Measurements from ENCODE around the gene NPIPB5. TPM values are rescaled to one million over a fixed set of nuclear protein-coding genes. Genes with fewer than 3 reads are reported as not detected.
"Not testable (repeated sequence)": the region's sequence is repeated elsewhere in the genome, so short reads cannot be mapped to it uniquely, and the experiment has no call there.

The NPIPB5 gene
- total RNA-seq = 488 and 684 TPM in 2 replicates

DNA sequence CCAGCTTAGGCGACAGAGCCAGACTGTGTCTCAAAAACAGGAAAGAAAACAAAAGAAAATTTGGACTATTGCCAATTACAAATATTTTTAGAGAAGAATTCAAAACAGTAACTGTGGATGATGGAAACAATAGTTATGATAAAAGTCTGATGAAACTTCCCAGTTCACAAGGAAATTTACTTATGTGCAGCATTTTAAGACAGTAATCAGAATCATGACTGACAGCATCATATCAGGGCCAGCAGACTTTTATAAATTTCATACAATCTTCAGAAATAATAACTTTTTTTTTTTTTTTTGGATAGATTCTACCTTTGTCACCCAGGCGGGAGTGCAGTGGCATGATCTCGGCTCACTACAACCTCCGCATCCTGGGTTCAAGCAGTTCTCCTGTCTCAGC is at the start of gene NPIPB5:
Gene NPIPB5, plus strand, starts transcription at position 301 of the 400 bp plus-strand sequence. CDS start 2,911 bp downstream, outside the sequence.
- H3K27me3 Mint-ChIP-seq; H3K4me3 Mint-ChIP-seq; H3K4me1 Mint-ChIP-seq; DNase-seq; intact Hi-C loops (cut with micrococcal nuclease); H3K9me3 Mint-ChIP-seq; H3K36me3 Mint-ChIP-seq (ENCODE audit: low read depth); POLR2A ChIA-PET; ATAC-seq (ENCODE audit: low read depth); H3K27ac Mint-ChIP-seq; CTCF ChIA-PET: not testable (repeated sequence)

GRCh38 chr16:22468846-22469245 is 41.8 kb upstream of the NPIPB5 start:
- intact Hi-C loops (cut with micrococcal nuclease); POLR2A ChIA-PET; ATAC-seq (ENCODE audit: low read depth); CTCF ChIA-PET; H3K4me3 Mint-ChIP-seq; H3K9me3 Mint-ChIP-seq; DNase-seq; H3K4me1 Mint-ChIP-seq; H3K27me3 Mint-ChIP-seq; H3K36me3 Mint-ChIP-seq (ENCODE audit: low read depth); H3K27ac Mint-ChIP-seq: not testable (repeated sequence)

DNA sequence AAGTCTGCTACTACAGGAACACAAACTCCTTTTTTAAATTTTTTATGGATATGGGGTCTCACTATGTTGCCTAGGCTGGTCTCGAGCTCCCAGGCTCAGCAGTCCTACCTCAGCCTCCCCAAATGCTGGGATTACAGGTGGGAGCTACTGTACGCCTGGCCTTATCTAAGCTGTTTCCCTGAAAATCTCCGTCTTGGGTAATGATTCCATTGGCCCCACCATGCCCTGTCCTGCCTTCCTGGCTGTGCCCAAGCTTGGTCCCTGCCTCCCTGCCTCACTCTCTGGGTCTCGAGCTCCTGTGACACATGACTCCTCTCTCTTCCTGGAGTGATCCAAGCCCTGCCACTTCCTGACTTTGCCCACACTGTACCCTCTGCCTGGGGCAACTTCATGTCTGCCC is 27.3 kb downstream of the NPIPB5 start:
- intact Hi-C loops (cut with micrococcal nuclease); H3K9me3 Mint-ChIP-seq; DNase-seq; H3K36me3 Mint-ChIP-seq (ENCODE audit: low read depth); H3K27ac Mint-ChIP-seq; H3K4me3 Mint-ChIP-seq; CTCF ChIA-PET; H3K27me3 Mint-ChIP-seq; ATAC-seq (ENCODE audit: low read depth); POLR2A ChIA-PET; H3K4me1 Mint-ChIP-seq: not testable (repeated sequence)

DNA sequence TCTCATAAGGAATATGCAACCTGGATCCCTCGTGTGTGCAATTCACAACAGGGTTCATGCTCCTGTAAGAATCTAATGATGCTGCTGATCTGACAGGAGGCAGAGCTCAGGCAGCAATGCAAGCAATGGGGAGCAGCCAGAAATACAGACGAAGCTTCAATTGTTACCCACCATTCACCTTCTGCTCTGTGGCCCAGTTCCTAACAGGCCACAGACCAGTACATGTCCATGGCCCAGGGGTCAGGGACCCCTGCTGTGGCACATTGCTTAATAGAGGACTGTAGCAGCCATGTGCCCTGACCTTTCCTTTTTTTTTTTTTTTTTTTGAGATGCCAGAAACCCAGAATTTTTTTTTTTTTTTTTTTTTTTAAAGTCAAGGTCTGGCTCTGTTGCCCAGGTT is 34.1 kb downstream of the NPIPB5 start:
- H3K4me3 Mint-ChIP-seq; H3K4me1 Mint-ChIP-seq; intact Hi-C loops (cut with micrococcal nuclease); H3K9me3 Mint-ChIP-seq; ATAC-seq (ENCODE audit: low read depth); H3K36me3 Mint-ChIP-seq (ENCODE audit: low read depth); CTCF ChIA-PET; DNase-seq; H3K27ac Mint-ChIP-seq; H3K27me3 Mint-ChIP-seq; POLR2A ChIA-PET: not testable (repeated sequence)

DNA sequence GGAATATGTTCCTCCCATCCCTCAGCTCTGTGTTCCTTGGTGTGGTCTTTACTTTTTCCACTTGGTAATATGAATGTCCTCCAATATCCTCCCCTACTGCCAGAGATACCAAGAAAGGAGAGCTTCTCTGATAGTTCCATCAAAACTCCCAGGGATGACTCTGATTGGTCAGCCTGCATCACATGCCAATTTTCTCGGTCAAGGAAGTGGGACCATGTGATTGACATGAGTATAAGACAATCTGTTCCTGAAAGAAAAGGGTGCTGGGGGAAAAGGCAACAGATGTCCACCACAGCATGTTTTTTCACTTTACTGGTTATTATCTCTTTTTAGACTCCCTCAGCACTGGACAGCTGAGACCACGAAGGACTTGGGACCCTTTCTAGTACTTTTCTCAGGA is 35.9 kb downstream of the NPIPB5 start:
- H3K4me1 Mint-ChIP-seq; H3K27me3 Mint-ChIP-seq; H3K9me3 Mint-ChIP-seq; CTCF ChIA-PET; ATAC-seq (ENCODE audit: low read depth); H3K27ac Mint-ChIP-seq; POLR2A ChIA-PET; intact Hi-C loops (cut with micrococcal nuclease); H3K4me3 Mint-ChIP-seq; H3K36me3 Mint-ChIP-seq (ENCODE audit: low read depth); DNase-seq: not testable (repeated sequence)

DNA sequence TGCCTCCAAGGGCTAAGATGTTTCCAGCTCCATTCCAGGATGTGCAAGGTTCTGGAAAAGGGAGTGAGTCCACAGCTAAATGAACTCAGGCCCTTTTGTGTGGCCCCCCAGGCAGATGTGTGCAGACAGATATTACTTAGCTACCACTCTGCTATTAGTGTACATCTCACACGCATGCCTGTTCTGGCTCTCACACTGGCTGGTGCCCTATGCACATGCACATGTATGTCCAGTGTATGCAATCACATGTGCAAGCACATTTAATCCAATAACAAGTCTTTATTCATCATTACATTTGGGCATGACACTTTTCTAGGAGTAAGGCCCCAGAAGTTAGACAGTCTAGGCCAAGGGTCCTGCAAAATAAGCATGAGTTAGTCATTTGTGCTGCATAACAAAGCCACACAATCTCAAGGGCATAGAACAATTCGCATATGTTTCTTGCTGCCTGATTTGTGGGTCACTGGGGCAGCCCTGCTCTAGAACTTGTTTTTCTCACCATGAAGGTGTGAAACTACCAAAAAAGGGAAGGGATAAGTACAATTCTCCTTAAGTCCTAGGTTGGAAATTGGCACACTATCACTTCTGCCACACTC is 36.6 kb downstream of the NPIPB5 start:
- CTCF ChIA-PET; H3K9me3 Mint-ChIP-seq; H3K4me3 Mint-ChIP-seq; intact Hi-C loops (cut with micrococcal nuclease); POLR2A ChIA-PET; DNase-seq; H3K36me3 Mint-ChIP-seq (ENCODE audit: low read depth); H3K27me3 Mint-ChIP-seq; H3K27ac Mint-ChIP-seq; ATAC-seq (ENCODE audit: low read depth); H3K4me1 Mint-ChIP-seq: not testable (repeated sequence)

DNA sequence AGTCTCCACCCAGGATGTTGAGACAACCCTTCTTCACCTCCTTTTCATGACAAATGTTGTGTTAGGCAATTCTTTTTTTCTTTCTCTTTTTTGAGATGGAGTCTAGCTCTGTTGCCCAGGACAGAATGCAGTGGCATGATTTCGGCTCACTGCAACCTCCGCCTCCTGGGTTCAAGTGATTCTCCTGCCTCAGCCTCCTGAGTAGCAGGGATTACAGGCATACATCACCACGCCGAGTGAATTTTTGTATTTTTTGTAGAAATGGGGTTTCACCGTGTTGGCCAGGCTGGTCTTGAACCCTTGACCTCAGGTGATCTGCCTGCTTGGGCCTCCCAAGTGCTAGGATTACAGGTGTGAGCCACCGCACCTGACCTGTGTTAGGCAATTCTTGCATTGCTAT is 39.2 kb downstream of the NPIPB5 start:
- not testable (repeated sequence) for H3K36me3 Mint-ChIP-seq (ENCODE audit: low read depth)

DNA sequence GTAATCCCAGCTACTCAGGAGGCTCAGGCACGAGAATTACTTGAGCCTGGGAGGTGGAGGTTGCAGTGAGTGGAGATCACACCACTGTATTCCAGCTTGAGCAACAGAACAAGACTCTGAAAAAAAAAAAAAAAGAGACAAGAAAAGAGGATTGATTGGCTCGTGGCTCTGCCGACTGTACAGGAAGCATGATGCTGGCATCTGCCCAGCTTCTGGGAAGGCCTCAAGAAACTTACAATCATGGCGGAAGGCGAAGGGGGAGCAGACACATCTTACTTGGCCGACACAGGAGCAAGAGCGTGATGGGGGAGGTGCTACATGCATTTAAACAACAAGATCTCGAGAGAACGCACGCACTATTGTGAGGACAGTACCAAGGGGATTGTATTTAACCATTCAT is 40.5 kb downstream of the NPIPB5 start:
- H3K27me3 Mint-ChIP-seq; intact Hi-C loops (cut with micrococcal nuclease); H3K27ac Mint-ChIP-seq; H3K4me3 Mint-ChIP-seq; CTCF ChIA-PET; H3K4me1 Mint-ChIP-seq; ATAC-seq (ENCODE audit: low read depth); DNase-seq; H3K36me3 Mint-ChIP-seq (ENCODE audit: low read depth); POLR2A ChIA-PET; H3K9me3 Mint-ChIP-seq: not testable (repeated sequence)

More for the DNA sequence above, 39.2 kb downstream of the NPIPB5 start:
- POLR2A ChIA-PET; ATAC-seq (ENCODE audit: low read depth); intact Hi-C loops (cut with micrococcal nuclease); H3K27ac Mint-ChIP-seq; CTCF ChIA-PET; H3K27me3 Mint-ChIP-seq; DNase-seq; H3K4me3 Mint-ChIP-seq; H3K9me3 Mint-ChIP-seq; H3K4me1 Mint-ChIP-seq: not testable (repeated sequence)

DNA sequence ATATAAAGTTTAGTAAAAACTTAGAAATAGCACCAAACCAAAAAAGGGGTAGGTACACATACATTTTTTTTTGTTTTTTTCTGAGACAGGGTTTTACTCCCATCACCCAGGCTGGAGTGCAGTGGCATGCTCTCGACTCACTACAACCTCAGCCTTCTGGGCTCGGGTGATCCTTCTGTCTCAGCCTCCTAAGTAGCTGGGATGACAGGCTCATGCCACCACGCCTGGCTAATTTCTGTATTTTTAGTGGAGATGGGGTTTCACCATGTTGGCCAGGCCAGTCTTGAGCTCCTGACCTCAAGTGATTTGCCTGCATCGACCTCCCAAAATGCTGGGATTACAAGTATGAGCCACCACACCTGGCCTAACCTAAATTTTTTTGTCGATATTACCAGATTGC is 41.0 kb downstream of the NPIPB5 start:
- H3K4me1 Mint-ChIP-seq; intact Hi-C loops (cut with micrococcal nuclease); H3K4me3 Mint-ChIP-seq; DNase-seq; H3K9me3 Mint-ChIP-seq; ATAC-seq (ENCODE audit: low read depth); H3K36me3 Mint-ChIP-seq (ENCODE audit: low read depth); H3K27ac Mint-ChIP-seq; POLR2A ChIA-PET; CTCF ChIA-PET; H3K27me3 Mint-ChIP-seq: not testable (repeated sequence)

DNA sequence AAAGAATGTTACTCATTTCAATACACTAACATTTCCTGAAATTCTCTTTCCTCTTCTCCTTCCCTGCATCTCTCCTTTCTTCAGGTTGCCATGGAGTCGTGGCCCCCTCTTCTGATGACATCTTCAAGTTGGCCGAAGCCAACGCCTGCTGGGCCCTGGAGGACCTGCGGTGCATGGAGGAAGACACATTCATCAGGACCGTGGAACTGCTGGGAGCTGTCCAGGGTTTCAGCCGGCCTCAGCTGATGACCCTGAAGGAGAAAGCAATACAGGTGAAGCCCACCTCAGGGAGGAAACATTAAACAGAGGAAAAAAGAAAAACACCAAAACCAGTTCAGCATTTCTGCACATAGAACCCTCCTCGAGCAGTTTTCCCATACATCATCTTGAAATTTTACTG is 46.1 kb downstream of the NPIPB5 start:
- ATAC-seq (ENCODE audit: low read depth); H3K4me1 Mint-ChIP-seq; H3K27ac Mint-ChIP-seq; POLR2A ChIA-PET; H3K4me3 Mint-ChIP-seq; H3K9me3 Mint-ChIP-seq; intact Hi-C loops (cut with micrococcal nuclease); H3K27me3 Mint-ChIP-seq; H3K36me3 Mint-ChIP-seq (ENCODE audit: low read depth); DNase-seq; CTCF ChIA-PET: not testable (repeated sequence)

Other genes starting within 250 kb of the NPIPB5 start
- gene POLR3E, start 213.5 kb upstream of the NPIPB5 start, total RNA-seq = 92.3 and 97.1 TPM in 2 replicates
- 6.2 and 6.7 TPM in 2 replicates for gene CDR2, start 136.3 kb upstream of the NPIPB5 start, total RNA-seq

Data from activated B cell treated with CpG ODN at 0.5 μM for 24 hours (primary cell).